ENCODE data around the gene ASB5.
A peak's percentile ranks its signal among the peaks of the same experiment; 100 is the strongest.
"Not testable (repeated sequence)": the region's sequence is repeated elsewhere in the genome, so short reads cannot be mapped to it uniquely, and the experiment has no call there.

Gene ASB5

DNA sequence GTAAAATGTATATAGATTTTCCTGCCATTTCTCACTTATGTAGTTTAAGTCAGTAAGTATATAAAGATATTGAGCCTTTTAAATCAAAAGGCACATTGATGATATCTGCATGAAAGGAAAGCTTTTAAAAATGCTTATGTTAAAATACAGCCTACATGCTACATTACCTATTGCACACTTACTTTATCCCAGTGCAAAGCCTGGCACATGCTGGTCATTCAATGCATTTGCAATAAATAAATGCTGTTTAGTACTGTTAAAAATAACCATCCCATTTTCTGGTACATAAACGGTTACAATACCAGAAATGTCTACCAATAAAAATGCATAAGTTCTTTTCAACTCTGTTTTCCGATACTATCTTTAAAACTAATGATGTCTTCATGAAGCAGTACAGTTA is 51.5 kb downstream of the ASB5 start:
- no peak for DNase-seq

DNA sequence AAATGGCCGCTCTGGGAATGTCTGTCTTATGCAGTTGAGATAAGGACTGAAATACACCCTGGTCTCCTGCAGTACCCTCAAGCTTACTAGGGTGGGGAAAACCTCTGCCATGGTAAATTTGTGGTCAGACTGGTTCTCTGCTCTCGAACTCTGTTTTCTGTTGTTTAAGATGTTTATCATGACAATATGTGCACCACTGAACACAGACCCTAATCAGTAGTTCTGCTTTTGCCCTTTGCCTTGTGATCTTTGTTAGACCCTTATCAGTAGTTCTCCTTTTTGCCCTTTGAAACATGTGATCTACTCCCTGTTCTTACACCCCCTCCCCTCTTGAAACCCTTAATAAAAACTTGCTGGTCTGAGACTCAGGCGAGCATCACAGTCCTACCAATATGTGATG is 56.7 kb downstream of the ASB5 start:
- DNase-seq = not testable (repeated sequence)

DNA sequence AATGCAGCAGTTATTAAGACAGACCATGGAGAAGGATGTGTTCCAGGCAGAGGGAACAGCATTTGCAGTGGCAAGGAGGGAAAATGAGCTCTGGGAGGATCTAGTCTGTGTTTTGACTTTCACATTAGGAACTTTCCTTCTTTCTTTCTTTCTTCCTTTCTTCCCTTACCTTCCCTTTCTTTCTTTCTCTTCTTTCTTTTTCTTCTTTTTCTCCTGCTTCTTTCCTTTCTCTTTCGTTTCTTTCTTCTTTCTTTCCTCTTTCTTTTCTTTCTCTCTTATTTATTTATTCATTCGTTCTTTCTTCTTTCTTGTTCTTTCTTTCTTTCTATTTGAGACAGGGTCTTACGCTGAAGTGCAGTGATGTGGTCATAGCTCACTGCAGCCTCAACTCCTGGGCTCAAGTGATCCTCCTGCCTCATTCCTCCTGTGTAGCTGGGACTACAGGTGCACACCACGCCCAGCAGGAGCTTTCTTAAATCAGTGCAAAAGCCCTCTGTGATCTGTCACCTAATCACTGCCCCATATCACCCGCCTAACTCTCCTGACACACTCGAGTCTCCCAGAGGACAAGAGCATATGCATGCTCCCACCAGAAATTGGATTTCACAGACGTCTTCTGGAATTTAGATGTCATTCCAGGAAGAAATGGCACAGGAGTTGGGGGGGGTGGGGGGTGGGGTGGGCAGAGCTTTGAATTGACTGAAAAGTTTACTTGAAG is 58.3 kb downstream of the ASB5 start:
- no peak for DNase-seq

DNA sequence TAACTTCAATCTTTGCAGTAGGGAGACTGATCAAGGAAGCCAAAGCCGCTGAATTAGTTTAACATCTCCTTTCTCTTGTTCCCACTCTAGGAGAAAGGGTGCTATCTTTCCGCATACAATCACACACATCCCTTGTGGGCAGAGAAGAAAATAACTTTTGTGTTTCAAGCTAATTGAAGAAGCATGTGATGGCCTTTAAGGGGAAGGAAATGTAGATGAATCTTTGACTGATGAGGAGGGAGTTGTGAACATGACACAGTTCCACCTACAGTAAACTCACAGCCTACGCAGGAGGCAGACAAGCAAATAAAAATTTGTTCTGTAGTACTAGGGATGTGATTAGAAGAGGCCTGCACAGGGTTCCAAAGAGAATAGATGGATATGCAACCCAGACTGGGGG is 58.9 kb downstream of the ASB5 start:
- no peak for DNase-seq

DNA sequence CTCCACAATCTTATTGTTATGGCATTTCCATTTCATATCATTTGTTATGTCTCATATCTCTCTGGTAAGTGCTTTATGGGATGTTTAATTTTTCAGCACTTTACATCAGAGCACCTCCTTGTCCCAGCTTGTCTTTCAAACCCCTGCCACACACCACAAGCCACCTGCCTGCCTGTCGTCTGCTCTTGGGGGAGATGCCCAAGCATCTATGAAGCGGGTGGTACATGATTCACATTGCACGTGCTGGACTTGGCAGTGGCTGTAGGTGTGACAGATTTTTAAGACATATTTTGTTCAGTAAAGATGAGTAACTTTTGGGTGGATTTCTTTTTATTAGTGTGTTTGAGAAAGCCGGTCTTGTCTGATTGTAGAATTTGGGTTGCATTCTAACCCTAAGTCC is 59.5 kb downstream of the ASB5 start:
- DNase-seq = no peak

DNA sequence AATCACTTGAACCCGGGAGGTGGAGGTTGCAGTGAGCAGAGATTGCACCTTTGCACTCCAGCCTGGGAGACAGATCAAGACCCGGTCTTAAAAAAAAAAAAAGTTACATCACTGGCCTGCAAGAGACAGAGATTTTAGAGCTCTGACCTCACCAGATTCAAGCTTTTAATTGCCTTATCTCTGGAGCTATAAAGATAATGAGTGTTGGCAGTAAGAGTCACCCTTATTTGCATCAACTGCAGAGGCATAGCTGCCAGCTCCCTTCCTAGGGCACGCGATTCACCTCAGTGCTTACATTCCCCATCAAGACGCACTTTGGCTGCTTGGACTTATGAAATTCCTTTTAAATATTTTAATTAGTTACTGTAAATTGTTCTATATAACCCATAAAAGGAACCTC is 61.2 kb downstream of the ASB5 start:
- DNase-seq = no peak

DNA sequence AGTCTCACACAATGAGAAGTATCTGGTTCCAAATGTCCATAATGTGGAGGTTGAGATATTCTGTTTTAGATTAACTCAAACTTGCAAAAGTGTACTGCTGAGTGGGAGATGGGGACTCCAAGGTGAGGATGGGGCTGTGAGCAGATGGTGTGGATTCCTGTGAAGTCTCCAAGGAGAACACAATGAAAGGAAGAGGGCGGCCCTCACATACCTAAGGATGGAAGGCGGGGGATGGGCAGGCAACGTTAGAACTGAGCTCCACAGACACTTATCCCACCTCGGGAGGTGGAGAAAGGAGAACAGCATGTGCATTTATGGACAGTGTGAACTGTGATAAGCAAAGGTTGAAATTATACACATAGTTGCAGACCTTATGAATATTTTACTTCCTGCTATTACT is 63.7 kb downstream of the ASB5 start:
- DNase-seq = no peak

DNA sequence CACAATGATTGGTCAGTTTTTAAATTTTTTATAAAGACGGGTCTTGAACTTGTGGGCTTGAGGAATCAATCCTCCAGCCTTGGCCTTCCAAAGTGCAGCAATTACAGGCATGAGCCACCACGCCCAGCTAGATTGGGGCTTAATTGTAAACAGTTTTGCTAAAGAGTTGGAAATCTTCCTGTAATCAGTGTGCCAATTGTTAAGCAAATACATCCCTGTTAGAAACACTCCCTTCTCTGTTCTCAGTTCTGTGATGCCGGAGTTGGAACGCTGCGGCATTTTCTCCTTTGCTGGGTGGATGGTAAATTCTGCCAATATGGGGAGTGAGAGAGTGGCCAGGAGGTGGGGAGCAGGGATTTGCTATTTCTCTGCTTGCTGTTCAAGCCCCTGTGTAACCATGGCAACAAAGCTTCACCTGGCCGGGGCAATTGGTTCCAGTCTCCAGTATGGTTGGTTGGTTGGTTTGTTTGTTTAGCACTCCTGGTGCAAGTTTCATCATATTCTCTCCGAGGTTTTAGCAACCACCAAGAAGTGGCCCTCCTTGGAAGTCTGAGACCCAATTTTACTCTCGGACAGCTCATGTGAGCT is 70.6 kb downstream of the ASB5 start:
- no peak for DNase-seq

DNA sequence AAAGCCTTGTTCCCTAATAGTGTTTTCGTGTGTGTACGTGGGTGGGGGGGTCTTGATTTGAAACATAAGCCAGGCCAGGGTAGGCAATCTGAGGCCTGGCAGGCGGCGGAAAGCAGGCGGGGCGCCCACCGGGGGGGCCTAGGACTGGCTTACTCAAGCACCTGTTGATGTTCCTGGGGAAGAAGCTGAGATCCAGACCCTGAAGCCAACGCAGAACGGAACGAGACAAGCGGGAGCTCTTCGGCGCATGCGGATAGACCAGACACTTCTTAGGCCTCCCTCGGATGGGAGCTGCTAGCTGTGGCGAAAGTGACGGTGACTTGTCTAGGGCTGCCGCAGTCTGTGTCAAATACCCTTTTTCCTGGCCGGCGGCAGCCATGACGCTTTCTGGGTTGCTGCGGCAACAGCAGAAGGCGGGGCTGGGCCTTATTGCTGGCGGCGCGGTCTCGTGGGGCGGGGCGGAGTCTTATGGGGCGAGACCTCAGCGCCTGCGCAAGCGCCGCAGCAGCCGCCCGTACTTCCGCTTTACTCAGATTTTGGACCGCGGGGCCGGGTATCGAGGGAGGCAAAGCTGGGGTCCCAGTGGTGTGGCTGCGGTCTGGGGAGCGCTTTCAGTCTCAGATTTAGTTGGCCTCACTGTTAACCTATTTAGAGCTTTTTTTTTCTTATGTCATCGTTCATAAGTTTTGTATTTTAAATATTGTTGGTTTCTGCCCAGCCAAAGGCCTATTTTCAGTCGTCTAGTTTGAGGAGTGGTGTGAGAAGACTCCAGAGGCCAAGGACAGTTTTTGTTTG is 73.6 kb downstream of the ASB5 start, which contains the start of gene SPATA4:
SPATA4 (minus strand) TSS at position 402 of the 795 bp plus-strand sequence; CDS start at position 379, 23 bp downstream.
- DNase-seq = peak; percentile 93

DNA sequence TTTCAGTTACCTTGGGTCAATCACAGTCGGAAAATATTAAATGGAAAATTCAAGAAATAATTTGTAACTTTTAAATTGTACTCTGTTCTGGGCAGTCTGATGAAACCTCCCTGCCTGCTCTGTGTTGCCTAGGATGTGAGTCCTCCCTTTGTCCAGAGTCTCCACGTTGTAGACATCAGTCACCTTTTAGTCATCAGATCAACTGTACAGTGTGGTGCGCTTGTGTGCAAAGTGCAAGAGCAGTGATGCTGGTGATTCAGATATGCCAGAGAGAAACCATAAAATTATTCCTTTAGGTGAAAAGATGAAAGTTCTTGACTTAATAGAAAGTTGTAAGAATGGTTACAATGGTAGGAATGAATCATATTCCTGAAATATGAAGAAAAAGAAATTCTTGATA is 75.1 kb downstream of the ASB5 start:
- DNase-seq = peak in 1 of 2 experiments; percentile 4

DNA sequence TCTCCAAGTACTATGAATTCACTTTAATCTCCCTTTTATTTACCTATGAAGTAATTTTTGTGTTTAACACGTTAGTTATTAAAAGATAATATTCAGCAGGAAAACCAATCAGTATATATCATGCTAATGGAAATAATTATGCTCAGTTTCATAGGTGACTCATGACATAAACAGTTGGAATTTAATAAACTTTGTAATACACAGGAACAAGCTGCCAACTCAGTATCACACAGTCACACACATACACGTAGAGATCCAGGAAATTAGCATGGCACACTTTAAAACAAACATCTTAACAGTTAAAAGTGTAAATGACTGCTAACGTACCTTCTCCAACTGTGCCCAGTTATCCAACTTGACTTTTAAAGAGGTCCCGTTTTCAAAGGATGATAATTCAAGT is 75.9 kb downstream of the ASB5 start:
- no peak for DNase-seq

DNA sequence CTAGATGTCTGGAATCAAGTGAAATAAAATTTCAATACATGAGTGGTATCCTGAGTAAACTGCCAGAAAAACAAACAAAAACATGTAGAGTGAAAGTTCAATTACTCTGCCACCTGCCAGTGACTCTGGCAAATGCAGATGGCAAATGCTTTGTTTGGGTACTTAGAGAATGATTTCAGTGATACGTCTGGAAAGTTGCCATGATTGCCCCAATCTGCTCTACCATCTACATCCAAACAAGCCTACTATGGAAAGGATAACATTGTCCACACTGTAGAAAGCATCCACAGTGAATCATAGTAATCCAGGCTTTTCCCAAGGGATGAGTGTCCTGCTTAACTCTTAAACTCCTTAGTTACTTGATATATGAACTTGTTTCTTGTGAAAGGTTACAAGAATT is 77.0 kb downstream of the ASB5 start:
- no peak for DNase-seq

DNA sequence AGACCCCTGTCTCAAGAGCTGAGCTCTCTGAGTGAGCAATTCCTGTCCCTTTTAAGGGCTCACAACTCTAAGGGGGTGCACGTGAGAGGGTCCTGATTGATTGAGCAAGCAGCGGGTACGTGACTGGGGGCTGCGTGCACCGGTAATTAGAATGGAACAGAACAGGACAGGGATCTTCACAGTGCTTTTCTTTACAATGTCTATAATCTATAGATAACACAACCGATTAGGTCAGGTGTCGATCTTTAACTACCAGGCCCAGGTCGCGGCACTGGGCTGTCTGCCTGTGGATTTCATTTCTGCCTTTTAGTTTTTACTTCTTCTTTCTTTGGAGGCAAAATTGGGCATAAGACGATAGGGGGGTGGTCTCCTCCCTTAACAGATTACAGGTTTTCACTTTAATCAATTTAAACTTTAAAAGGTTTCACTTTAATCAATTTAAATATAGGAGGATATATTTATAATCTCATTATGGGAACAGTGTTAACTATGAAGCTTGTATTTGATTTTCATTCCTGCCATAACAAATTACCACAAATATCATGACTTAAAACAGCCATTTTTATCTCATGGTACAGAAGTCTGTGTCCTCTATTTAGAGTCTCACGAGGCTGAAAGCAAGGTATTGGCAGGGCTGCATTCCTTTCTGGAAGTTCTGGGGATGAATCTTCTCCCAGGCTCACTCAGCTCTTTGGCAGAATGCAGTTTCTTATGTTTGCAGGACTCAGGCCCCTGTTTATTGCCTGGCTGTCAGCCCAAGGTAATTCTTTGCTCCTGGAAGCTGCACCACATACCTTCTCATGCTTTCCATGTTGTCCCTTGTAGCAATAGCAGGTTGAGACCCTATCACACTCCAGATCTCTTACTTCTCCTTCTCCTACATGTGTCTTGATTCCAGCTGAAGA is 78.9 kb downstream of the ASB5 start:
- DNase-seq = no peak

DNA sequence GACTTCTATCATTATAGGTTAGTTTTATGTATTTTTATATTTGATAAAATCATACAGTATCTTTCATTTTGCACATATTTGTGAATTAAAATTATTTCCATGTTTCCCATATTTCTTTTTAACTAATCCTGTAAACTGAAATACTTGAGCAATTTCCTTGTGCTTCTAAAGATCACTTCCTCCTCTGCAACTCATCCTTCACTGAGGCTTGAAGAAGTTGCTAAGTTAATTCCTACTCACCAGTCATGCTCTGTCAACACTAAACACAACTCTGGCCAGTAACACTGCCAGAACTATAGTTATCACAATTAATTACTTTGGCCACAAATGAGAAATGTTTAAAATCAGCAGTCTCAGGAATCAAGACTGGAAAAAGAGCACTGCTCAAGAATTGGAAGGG is 80.4 kb downstream of the ASB5 start:
- DNase-seq = no peak

DNA sequence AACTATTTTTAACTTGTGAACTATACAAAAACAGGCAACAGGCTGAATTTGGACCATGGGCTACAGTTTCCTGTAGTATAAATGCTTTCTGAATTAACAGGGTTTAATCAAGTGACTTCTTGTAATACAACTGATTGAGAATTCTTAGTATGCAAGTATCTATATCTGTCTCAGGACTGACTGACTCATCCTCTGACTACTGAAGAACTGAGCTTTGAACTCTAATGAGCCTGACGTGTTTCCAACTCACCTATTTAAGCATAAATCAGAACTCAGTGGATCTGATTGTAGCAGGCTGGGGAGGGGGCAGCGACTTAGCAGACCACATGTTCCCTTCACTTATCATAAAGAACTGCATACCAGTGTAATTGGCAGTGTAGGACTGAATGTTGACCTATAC is 81.4 kb downstream of the ASB5 start:
- no peak for DNase-seq

DNA sequence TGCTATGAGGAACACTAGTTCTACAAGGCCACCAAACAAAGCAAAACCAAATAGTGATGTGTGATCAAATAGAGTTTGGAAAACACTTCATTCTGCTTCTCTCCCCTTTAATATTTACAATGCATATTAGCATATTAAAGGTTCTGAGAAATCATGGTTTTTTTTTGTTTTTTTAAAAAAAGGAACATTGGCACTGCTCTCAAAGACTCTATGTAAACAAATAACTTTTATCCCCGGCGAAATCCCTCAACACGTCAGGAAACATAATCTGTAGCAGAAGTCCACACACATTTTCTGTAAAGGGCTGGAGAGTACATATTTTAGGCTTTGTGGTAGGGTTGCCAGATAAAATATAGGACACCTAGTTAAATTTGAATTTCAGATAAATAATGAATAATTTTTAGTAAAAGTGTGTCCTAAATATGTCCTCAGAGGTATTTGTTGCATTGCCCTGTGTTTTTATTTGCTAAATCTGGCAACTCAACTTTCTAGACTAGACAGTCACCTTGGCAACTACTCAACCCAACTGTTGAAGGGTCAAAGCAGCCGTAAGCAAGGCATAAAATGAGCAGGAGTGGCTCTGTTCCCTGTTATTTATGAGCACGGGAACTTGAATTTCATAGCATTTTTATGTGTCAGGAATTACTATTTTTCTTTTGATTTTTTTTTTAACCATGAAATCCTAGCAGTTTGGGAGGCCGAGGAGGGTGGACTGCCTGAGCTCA is 82.2 kb downstream of the ASB5 start:
- no peak for DNase-seq

DNA sequence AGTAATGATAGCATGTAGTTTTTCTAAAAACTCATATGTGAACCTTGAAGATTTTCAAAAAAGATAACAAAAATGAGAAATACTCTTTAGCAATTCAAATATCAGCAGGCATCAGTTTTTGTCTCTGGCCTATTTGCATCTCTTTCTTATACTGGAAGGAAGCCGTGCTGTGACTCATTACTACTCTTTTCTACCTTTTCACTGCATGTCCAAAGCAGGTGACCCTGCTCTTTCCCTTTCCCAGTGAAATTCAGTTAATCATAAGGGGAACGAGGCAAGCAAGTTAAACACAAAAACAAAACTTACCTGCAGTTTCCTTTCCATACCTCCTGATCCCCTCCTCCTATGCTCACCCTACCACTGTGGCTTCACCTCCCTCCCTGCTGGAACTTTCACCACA is 83.0 kb downstream of the ASB5 start:
- DNase-seq = no peak

DNA sequence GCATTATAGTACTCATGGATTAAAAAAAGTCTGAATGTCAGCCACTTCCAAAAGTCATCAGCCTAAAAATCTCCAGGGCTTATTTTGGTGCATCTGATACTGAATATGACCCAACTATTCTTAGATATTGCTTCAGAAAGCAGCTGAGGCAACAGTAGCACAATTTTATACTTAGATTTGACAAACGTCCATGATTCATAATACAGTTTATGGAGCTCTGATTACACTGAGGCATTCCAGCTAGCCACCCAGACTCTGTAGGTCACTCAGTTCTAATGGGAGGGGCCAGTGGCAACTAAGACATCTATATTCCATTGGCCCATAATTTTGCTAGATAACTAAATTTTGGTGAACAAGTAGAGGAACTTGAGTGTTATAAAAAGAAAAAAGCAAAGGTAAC is 84.0 kb downstream of the ASB5 start:
- DNase-seq = no peak

Data from activated CD4-positive, alpha-beta T cell treated with anti-CD3 and anti-CD28 coated beads, Interleukin-2, amount 50 U/mL, for 4 hours (primary cell).